ENCODE measurements around the gene CD74. TPM values are rescaled to one million over a fixed set of nuclear protein-coding genes. Genes with fewer than 3 reads are reported as not detected.

Gene CD74
- total and polyA plus RNA-seq, 10 of the 15 experiments (the other 5 are each of a cell fraction or from before 2014, with no cell fraction given): 1,387 to 11,063 (median 3,922) TPM

GRCh38 chr5:150412319-150413175 is at the start of gene CD74 (continued):
- no peak for TF ChIP-seq ZBTB40 (IDR thresholded peaks at IDR 0.05; ENCODE audit: borderline replicate concordance)
- TF ChIP-seq RELA (IDR thresholded peaks at IDR 0.05; ENCODE audit: borderline replicate concordance, partially characterized antibody): peak; percentile 92
- no peak for TF ChIP-seq CBX5 (IDR thresholded peaks at IDR 0.05; ENCODE audit: low read depth)
- no peak for TF ChIP-seq GABPA (IDR thresholded peaks at IDR 0.05; ENCODE audit: low read depth)
- peak; percentile 68 for TF ChIP-seq PBX3 (IDR thresholded peaks at IDR 0.05; ENCODE audit: insufficient replicate concordance, low read depth, low read length)
- 0 out of 2 replicates have a peak, but pooled peaks have one; percentile 41 for TF ChIP-seq E2F4 (IDR thresholded peaks at IDR 0.05; ENCODE audit: low read depth, low read length)
- TF ChIP-seq RAD51 (IDR thresholded peaks at IDR 0.05): no peak
- peak; percentile 79; the same call in 1 of the 2 replicates for TF ChIP-seq MAX (IDR thresholded peaks at IDR 0.05; ENCODE audit: low read depth, low read length)
- TF ChIP-seq ZBTB4 (CRISPR knock-in tag; IDR thresholded peaks at IDR 0.05): no peak
- TF ChIP-seq NFXL1 (IDR thresholded peaks at IDR 0.05; ENCODE audit: borderline replicate concordance): no peak
- TF ChIP-seq ZNF384 (IDR thresholded peaks at IDR 0.05; ENCODE audit: borderline replicate concordance, low read depth, low read length): no peak
- peak; percentile 82 for TF ChIP-seq TARDBP (IDR thresholded peaks at IDR 0.05; ENCODE audit: borderline replicate concordance)
- peak; percentile 77 for TF ChIP-seq DPF2 (IDR thresholded peaks at IDR 0.05)
- TF ChIP-seq MYB (IDR thresholded peaks at IDR 0.05; ENCODE audit: borderline replicate concordance, low read depth, low read length): peak; percentile 75
- no peak for TF ChIP-seq E4F1 (IDR thresholded peaks at IDR 0.05; ENCODE audit: borderline replicate concordance, partially characterized antibody)
- TF ChIP-seq HCFC1 (IDR thresholded peaks at IDR 0.05; ENCODE audit: low read length): peak; percentile 50; the same call in 1 of the 2 replicates

All from GM12878 (cell line).